SIG-M5 treated with dmso at 0.1 percent for 504 hours (cell line): ENCODE results near the gene IL12RB2.
A peak's percentile ranks its signal among the peaks of the same experiment; 100 is the strongest.

Experiments used
- DNase-seq: peaks from one replicate; lab custom pipeline; 2025; ENCODE audit not compliant: unreplicated experiment; lab: John Stamatoyannopoulos, UW

IL12RB2 gene

GRCh38 chr1:67313934-67314671 is 6.4 kb downstream of the IL12RB2 start:
- no peak for DNase-seq

GRCh38 chr1:67314696-67315095 is 7.0 kb downstream of the IL12RB2 start:
- no peak for DNase-seq

GRCh38 chr1:67316180-67316902 is 8.7 kb downstream of the IL12RB2 start:
- DNase-seq, result no peak

- DNase-seq, result no peak
Measured at GRCh38 chr1:67316918-67317317, 9.2 kb downstream of the IL12RB2 start.

- no peak for DNase-seq
Measured at GRCh38 chr1:67317803-67318202, 10.1 kb downstream of the IL12RB2 start.

GRCh38 chr1:67322442-67322841 is 14.8 kb downstream of the IL12RB2 start:
- no peak for DNase-seq

GRCh38 chr1:67323087-67323486 is 15.4 kb downstream of the IL12RB2 start:
- no peak for DNase-seq

GRCh38 chr1:67324068-67324467 is 16.4 kb downstream of the IL12RB2 start:
- DNase-seq, result no peak

GRCh38 chr1:67327864-67328466 is 20.3 kb downstream of the IL12RB2 start:
- DNase-seq, result no peak

- no peak for DNase-seq
Measured at GRCh38 chr1:67332653-67333529, 25.2 kb downstream of the IL12RB2 start.

GRCh38 chr1:67333603-67334002 is 25.9 kb downstream of the IL12RB2 start:
- DNase-seq, result no peak

- DNase-seq, result no peak
Measured at GRCh38 chr1:67335411-67335810, 27.7 kb downstream of the IL12RB2 start.

- DNase-seq, result no peak
Measured at GRCh38 chr1:67336157-67336556, 28.5 kb downstream of the IL12RB2 start.

- DNase-seq, result no peak
Measured at GRCh38 chr1:67336783-67337182, 29.1 kb downstream of the IL12RB2 start.

GRCh38 chr1:67338642-67339041 is 31.0 kb downstream of the IL12RB2 start:
- DNase-seq, result no peak

GRCh38 chr1:67339623-67340343 is 32.1 kb downstream of the IL12RB2 start:
- peak; percentile 16 for DNase-seq

GRCh38 chr1:67342076-67342890 is 34.6 kb downstream of the IL12RB2 start:
- DNase-seq, result no peak

GRCh38 chr1:67345556-67345955 is 37.9 kb downstream of the IL12RB2 start:
- DNase-seq, result no peak

- DNase-seq, result no peak
Measured at GRCh38 chr1:67346982-67347381, 39.3 kb downstream of the IL12RB2 start.
